NCI-H510A treated with DMSO at 0.1 percent for 48 hours (cell line): ENCODE results near the gene NBEA.
A peak's percentile ranks its signal among the peaks of the same experiment; 100 is the strongest.
"Not testable (repeated sequence)": the region's sequence is repeated elsewhere in the genome, so short reads cannot be mapped to it uniquely, and the experiment has no call there.

Experiments
- DNase-seq: peaks from one replicate; lab custom pipeline; 2025; lab: John Stamatoyannopoulos, UW

The NBEA gene, protein sequence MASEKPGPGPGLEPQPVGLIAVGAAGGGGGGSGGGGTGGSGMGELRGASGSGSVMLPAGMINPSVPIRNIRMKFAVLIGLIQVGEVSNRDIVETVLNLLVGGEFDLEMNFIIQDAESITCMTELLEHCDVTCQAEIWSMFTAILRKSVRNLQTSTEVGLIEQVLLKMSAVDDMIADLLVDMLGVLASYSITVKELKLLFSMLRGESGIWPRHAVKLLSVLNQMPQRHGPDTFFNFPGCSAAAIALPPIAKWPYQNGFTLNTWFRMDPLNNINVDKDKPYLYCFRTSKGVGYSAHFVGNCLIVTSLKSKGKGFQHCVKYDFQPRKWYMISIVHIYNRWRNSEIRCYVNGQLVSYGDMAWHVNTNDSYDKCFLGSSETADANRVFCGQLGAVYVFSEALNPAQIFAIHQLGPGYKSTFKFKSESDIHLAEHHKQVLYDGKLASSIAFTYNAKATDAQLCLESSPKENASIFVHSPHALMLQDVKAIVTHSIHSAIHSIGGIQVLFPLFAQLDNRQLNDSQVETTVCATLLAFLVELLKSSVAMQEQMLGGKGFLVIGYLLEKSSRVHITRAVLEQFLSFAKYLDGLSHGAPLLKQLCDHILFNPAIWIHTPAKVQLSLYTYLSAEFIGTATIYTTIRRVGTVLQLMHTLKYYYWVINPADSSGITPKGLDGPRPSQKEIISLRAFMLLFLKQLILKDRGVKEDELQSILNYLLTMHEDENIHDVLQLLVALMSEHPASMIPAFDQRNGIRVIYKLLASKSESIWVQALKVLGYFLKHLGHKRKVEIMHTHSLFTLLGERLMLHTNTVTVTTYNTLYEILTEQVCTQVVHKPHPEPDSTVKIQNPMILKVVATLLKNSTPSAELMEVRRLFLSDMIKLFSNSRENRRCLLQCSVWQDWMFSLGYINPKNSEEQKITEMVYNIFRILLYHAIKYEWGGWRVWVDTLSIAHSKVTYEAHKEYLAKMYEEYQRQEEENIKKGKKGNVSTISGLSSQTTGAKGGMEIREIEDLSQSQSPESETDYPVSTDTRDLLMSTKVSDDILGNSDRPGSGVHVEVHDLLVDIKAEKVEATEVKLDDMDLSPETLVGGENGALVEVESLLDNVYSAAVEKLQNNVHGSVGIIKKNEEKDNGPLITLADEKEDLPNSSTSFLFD (N-terminal part only)

DNA sequence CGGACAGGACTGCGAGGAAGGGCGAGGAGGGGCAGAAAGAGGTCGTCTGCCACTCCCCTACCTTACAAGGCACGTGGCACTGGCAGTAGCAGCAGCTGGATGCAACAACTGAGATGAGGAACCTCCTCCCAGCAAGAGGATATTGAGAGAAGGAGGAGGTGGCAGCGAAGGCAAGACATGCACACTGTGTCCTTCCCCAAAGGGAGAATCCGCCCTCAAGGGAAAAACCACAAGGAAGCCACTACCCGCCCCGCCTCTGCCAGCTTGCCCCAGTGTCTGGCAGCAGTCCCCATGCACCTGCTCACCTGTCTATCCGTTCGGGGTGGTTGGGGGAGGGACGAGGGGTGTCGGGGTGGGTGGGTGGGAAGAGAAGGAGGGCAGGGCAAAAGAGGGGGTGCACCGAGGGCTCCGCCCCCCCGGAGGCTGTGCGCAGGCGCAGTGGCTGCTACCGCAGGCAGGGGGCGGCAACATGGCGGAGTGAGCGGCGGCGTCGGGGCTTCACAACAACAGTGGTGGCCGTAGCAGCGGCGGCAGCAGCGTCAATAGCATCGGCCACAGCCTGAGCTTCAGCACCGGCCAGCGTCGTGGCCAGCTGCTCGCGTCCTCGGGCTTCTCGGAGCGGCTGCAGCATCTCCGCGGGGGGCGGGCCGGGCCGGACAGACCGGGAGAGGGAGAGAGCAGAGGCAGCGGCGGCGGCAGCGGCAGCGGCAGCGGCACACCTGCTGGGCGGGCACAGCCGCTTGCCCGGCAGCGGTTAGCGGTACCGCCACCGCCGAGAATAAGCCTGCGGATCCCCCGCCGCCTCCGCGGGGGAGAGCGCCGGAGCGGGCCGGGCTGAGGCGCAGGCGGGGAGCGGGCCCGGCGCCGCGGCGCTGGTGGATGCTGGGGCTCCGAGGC is at the start of gene NBEA:
NBEA (plus strand) TSS at position 436 of the 897 bp plus-strand sequence. CDS start 551 bp downstream, outside the sequence.
- peak; percentile 62 for DNase-seq

DNA sequence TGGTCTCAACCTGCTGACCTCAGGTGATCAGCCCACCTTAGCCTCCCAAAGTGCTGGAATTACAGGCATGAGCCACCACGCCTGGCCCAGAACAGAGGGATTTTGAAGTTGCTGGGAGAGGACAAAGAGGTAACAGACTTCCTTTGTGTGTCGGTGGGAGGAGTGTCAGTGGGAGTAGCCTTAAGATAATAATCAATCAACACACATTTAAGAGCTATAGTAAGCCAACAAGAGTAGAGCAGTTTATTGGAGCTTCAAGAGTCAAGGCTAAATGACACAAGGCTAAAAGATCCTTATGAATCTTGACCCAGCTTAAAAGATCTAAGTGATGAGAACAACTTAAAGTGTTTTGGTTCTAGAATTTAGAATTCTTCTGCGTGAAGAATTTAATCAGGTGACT is 47.3 kb upstream of the NBEA start:
- no peak for DNase-seq

DNA sequence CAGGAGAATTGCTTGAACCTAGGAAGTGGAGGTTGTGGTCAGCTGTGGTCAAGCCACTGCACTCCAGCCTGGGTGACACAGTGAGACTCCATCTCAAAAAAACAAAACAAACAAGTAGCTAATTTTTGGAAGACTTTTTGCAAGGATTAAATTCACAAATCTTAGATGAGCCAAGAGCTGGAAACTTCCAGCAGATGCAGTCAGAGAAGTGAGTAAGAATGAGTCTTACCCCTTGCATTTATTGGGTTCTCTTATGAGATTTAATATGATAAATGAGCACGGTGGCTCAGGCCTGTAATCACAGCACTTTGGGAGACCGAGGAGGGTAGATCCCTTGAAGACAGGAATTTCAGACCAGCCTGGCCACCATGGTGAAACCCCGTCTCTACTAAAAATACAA is 44.9 kb upstream of the NBEA start:
- no peak for DNase-seq

DNA sequence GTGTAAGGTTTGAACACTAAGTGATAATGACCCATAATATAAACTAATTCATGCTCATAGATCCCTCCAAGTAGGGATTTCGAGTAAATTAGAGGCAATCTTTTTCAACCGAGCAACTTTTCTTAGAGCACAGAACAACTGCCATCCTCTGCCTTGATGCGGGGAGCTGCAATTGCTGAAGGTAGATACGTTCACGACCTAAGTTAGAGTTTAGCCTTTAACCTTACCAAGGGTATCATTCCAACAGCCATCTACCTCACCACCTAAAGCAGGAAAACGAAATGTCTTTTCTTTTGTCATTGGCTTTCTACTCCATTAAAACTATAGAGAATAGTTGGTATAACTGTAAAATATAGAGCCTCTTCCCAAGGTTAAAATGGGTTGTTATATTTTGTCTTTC is 42.2 kb upstream of the NBEA start:
- no peak for DNase-seq

DNA sequence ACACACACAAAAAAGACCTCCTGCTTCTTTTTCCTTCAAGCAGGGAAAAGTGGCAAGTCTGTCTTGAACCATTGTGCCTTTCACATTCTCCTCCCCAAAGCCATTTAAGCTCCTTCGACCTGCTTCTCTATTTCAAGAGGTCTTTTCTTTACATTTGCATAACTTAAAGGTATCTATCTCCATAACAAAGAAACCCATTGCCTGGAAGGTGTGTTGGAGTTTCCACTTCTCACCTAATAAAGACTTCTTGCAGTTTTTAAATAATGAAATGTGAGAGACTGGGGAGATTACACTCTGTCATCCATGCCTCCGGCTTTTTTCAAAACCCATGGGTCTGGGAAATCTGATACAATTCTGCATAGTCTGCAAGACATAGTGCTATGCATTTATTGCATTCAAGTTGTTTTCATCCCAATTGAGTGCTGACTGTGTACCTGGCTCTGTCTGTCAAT is 41.8 kb upstream of the NBEA start:
- DNase-seq = no peak

DNA sequence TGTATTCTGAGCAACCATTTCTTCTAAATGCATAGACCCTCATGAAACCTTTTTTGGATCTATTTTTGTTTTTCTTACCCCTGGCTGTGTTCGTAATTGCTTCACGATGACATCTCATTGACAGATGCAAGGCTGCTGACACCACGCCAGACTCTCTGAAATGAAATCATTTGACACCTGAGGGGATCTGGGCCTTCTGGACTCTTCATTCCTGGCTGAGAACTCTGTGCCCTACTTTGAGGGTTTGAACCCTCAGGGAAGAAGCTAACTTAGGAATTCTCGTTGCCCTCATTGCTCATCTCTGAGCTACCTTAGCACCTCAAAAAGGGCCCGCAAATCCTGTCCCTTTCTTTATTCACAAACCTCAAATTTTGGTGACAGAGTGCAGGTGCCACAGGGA is 40.5 kb upstream of the NBEA start:
- DNase-seq = no peak

DNA sequence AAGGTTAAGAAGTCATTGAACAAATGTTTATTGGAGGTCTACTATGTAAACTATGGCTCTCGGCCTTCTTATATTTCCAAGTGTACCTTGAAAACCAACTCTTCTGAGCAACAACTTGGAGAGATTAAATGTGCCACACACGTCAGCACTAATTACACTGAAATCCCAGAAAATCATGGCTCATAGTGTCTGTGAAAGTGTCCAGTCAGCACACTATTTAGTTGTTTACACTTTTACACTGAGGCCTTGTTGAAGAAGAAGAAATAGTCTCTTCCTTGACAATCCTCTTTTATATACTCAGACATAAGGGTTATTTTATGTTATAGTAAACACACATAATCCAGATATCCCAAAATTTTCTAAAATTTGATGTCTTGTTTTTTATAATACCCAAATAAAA is 30.9 kb upstream of the NBEA start:
- DNase-seq = no peak

DNA sequence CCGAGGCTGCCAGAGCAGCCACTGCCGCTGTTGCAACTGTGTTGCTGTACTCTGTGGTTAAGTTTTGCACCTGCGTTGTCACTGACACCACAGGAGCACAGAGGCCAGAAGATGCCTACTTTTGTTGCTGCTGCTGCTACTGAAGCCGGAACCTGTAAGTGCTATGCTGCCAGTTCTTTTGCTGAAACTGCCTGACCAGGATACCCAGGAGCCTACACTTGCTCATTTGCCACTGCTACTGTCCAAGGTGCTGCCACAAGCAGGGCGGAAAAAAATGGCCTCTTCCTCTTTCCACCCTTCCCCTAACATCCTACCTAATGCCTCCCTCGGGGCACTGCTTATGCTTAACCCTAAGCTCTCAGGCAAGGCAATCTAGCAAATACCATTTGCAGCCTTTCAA is 29.0 kb upstream of the NBEA start:
- DNase-seq = peak; percentile 25

DNA sequence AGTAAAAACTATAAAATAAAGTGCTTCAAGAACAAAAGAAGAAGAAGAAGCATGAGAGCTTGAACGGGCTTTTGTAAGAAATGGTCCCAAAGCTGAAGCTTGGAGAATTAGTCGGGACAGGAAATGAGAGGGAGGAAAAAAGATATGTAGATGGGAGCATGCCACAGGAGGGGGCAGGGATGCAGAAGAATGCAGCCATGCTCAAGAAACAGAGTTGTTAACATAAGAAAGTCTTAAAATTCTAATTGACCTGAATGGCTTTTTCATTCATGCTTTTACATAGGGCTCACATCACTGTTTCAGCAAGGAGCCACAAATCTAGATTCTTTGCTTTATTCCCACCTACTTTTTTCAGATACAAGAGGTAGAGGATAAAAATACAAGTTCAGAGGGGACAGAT is 27.7 kb upstream of the NBEA start:
- DNase-seq = no peak

DNA sequence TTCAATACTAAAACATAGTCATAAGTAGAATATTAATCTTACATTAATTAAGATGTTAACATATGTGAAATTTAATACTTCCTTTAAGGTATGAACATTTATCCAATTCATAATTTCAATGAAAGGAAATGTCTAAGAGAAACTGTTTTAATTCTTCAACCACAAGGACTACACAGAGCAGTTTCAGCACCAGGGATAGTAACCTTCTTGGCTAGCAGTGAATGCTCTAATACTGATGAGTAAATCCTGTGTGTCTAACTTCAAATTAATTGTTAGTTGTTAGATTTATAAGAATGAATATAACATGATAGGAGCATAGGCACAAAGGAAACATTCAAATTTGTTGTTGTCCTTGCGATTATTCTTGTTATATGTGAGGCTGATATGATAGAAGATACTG is 15.6 kb upstream of the NBEA start:
- no peak for DNase-seq

DNA sequence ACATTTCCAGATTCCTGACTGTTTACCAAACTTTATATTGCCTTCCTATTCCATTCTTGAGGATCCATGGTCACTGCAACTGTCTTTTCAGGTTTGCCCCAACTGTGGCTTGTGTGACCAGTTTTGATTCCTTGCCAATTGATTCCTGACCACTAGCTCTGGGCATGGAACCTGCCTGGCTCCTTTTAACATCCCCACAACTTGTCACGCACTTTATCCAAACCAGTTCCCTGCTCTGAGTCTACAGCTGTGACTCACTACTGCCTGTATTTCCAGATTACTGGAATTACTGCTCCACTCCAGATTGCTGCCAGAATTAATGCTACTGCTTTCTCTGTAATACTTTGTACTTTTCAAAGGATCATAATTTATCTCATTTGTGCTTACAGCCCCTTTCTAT is 13.4 kb upstream of the NBEA start:
- DNase-seq = not testable (repeated sequence)

DNA sequence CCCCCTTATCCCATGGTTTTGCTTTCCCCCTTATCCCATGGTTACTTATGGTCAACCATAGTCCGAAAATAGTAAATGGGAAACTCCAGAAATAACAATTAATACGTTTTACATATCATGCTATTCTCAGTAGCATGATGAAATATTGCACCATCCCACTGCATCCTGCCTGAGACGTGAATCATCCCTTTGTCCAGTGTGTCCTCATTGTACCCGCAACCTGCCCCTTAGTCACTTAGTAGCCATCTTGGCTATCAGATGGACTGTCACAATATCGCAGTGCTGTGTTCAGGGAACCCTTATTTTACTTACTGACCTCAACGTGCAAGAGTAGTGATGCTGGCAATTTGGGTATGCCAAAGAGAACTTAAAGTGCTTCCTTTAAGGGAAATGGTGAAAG is 10.5 kb upstream of the NBEA start:
- DNase-seq = no peak

DNA sequence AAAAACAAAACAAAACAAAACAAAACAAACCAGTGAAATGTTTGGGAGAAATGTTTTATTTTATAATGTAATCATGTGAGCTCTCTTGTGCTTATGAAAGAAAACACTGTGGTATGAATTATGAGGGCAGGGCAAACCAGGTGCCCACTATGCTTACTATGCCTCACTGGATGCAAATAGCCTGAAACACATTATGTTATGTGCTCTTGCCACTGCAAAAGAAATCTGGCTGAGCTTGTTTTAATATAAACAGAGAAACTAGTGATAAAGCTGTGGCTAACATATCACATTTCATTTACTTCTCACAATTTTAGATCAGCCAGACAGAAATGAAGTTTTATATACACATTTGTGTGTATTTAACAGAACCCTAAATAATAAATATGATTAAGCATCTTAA is 8.7 kb upstream of the NBEA start:
- DNase-seq = peak; percentile 72

DNA sequence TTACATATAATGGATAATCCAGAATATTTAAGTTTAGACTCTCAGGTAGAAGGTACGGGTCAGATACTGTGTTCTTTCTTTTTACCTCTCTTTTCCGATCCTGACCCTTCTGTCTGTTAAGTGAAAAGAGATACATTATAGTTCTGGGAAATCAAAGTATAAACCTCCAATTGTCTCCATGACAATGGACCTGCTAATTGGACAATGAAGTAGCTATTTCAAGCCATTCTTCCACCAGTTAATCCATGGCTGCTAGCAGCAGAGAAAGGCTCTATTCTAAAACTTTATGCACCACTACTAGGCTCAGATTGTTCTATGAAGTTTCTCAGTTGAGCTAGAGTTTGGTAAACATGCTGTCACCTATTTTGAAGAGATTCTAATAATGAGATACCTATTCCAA is 8.3 kb upstream of the NBEA start:
- no peak for DNase-seq

DNA sequence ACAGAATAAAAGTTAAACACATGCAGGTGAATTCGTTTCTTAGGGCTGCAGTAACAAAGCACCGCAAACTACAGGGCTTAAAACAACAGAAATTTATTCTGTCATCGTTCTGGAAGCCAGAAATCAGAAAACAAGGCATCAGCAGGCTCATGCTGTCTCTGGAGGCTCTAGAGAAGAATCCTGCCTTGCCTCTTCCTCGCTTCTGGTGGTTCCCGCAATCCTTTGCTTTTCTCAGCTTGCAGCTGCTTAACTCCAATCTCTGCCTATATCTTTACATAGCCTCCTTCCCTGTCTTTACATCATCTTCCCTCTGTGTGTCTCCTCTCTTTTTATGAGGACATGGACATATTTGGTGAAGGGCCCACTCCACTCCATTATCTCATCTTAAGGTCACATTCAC is 6.2 kb upstream of the NBEA start:
- DNase-seq = no peak

DNA sequence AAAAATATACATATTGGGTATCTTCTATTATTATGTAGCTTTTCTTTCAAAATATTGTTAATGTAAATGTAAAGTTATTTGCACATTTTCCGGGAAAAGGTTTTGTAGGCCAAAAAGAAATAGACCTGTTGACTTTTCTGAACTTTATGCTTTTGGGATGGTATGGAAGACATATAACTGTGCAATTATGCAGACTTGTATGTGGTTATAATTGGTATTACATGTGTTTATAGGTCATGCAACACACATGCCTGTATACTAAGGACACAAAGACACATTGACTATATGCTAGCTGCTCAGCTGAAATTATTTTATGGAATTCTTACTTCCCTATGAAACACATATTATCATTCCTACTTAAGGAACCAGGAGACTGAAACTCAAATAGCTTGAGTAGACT is 2.3 kb upstream of the NBEA start:
- DNase-seq = no peak

DNA sequence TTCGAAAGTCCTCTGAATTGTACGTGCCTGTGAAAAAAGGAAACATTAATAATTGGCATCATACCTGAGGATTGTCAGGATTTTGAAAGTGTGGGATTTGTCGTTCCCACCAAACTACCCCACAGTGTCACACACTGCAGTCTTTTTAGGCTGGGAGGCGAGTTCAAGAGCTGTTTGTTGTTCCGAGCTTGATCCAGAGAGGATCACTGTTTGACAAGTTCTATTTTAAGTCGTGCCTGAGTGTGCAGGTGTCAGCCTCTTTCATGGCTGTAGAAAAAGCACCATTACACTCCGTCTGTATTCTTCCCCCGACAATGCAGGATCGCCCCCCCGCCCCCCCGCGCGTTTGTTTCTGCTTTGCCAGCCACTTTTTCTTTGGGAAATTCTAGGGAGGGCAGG is 635 bp upstream of the NBEA start:
- peak; percentile 56 for DNase-seq

DNA sequence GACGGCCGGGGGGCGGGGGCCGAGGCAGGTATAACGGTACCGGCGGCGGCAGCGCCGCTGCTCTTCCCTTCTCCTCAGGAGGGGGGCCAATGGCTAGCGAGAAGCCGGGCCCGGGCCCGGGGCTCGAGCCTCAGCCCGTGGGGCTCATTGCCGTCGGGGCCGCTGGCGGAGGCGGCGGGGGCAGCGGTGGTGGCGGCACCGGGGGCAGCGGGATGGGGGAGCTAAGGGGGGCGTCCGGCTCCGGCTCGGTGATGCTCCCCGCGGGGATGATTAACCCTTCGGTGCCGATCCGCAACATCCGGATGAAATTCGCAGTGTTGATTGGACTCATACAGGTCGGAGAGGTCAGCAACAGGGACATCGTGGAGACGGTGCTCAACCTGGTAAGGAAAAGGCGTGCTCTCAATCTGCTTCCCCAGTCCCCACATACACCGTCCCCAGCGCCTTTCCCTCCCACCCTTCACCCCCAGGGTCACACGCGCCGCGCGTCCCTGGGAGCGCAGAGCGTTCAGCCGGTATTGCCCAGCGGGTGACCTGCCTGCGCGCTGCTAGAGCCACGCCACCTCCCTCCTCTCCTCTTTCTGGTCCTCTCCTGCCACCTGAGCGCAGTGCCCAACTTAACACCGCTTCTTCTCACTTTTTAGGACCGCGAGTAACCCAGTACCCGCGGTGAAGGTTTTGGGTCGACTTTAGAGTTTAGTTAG is 814 bp downstream of the NBEA start:
- peak; percentile 19 for DNase-seq

DNA sequence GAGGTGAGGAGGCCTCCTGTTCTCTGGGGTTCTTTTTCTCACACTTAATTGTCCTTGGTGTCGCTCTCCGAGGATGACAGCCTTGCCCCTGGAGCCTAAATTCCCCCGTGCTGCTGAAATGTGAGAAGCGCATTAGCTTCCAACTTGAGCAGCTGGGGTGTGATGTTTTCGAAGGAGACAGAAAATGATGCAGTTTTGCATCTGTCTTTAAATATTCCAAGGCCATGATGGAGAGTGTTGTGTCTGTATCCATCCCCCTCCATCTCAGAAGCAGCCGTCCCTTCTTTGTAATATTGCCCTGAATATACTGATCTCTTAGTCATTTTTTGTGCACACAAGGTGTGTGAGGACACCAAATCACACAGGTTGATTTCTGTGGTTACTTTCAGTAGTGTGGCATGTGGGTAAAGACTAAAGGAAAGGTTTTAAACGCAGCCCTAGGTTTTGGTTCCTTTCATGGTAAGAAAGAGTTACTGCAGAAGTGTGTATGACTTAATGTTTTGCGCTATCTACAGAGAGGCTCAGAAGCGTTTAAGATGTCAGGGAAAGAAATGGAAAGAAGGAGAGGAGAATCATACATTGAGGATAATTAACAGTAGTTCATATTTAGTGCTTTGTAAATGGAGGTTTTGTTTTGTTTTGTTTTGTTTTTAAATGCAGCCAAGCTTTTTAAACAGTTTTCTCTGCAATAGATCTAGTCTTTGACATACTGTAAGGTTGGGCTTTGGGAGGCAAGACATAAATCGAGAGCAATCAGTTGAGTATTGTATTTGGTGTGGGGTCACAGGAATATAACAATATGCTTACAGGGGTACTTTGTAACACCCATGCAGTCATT is 1.6 kb downstream of the NBEA start:
- DNase-seq = peak; percentile 5

DNA sequence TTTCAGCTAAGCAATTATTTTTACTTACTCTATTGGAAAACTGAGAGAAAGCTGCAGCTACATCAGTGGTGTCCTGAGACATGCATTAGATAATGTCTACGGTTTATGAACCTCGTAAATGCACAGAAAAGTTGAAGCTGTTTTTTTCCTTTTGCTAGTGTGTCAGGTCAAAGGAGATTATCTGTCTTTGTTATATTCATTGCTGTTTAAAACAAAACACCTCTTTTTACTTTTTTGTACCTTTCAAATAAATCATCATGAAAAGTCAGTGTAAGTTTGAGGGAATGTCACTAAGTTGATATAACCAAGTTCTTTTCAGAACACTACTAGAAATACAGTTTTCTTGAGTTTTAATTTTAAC is 2.2 kb downstream of the NBEA start:
- DNase-seq = no peak
